GM23338 (cell line): ENCODE measurements around the gene ASIC3. TPM values are rescaled to one million over a fixed set of nuclear protein-coding genes. Genes with fewer than 3 reads are reported as not detected.

ENCODE experiments used
- ATAC-seq: fragments of 200-7000 bp; cut with Tn5 transposase; 3 replicates; pipeline ENCODE4 v1.9.1; 2020
- DNase-seq: peaks from one replicate; pipeline ENCODE4 v3.0.0-alpha.2; 2015; ENCODE audit warnings: low spot score
- H2AFZ ChIP-seq: fragments of 200-600 bp; sonication (generic); 2 replicates; pipeline ENCODE4 v1.8.0; 2016; ENCODE audit warnings: antibody characterized with exemption, mild to moderate bottlenecking, moderate library complexity
- H3F3A ChIP-seq: fragments of 200-600 bp; sonication (generic); replicated peaks from 2 replicates; pipeline ENCODE4 v1.8.0; 2017; ENCODE audit warnings: antibody characterized with exemption, mixed run types, low read depth
- H3K27ac ChIP-seq: fragments of 200-600 bp; sonication (generic); 2 replicates; pipeline ENCODE4 v1.6.1; 2016; ENCODE audit warnings: low read depth
- H3K27me3 ChIP-seq: fragments of 200-600 bp; sonication (generic); 2 replicates; pipeline ENCODE4 v1.8.0; 2016; ENCODE audit warnings: mild to moderate bottlenecking, mixed run types, moderate library complexity; ENCODE audit not compliant: insufficient read depth
- H3K36me3 ChIP-seq: fragments of 200-600 bp; sonication (generic); 2 replicates; pipeline ENCODE4 v1.8.0; 2016; ENCODE audit warnings: mild to moderate bottlenecking; ENCODE audit not compliant: insufficient read depth
- H3K4me1 ChIP-seq: fragments of 200-600 bp; sonication (generic); 2 replicates; pipeline ENCODE4 v1.8.0; 2016; ENCODE audit warnings: mild to moderate bottlenecking, moderate library complexity; ENCODE audit not compliant: insufficient read depth
- H3K4me2 ChIP-seq: fragments of 200-600 bp; sonication (generic); 2 replicates; pipeline ENCODE4 v1.7.1; 2017; ENCODE audit warnings: mixed run types
- H3K4me3 ChIP-seq: fragments of 200-600 bp; sonication (generic); 2 replicates; pipeline ENCODE4 v1.6.1; 2016; ENCODE audit warnings: mixed run types
- H3K79me2 ChIP-seq: fragments of 200-600 bp; sonication (generic); replicated peaks from 2 replicates; pipeline ENCODE4 v1.8.0; 2017; ENCODE audit warnings: mild to moderate bottlenecking; ENCODE audit not compliant: insufficient read depth
- H3K9me2 ChIP-seq: fragments of 200-600 bp; sonication (generic); 2 replicates; pipeline ENCODE4 v1.8.0; 2017; ENCODE audit not compliant: insufficient read depth
- H4K20me1 ChIP-seq: fragments of 200-600 bp; sonication (generic); replicated peaks from 2 replicates; pipeline ENCODE4 v1.8.0; 2017; ENCODE audit warnings: mild to moderate bottlenecking; ENCODE audit not compliant: insufficient read depth
- H3K27ac Mint-ChIP-seq: 2 replicates; pipeline ENCODE4 v1.8.0; 2020; ENCODE audit warnings: inconsistent platforms, mild to moderate bottlenecking, moderate library complexity, mixed read lengths
- H3K27me3 Mint-ChIP-seq: 3 replicates; pipeline ENCODE4 v1.8.0; 2022; ENCODE audit warnings: low read depth, mild to moderate bottlenecking, moderate library complexity, mixed read lengths, inconsistent platforms; ENCODE audit not compliant: insufficient read depth, poor library complexity
- H3K36me3 Mint-ChIP-seq: 3 replicates; pipeline ENCODE4 v1.8.0; 2021; ENCODE audit warnings: low read depth, mild to moderate bottlenecking, inconsistent platforms, moderate library complexity, mixed read lengths
- H3K4me1 Mint-ChIP-seq: 3 replicates; pipeline ENCODE4 v1.8.0; 2020; ENCODE audit warnings: mild to moderate bottlenecking, inconsistent platforms, mixed read lengths
- H3K4me3 Mint-ChIP-seq: 3 replicates; pipeline ENCODE4 v1.8.0; 2021; ENCODE audit warnings: moderate library complexity, mild to moderate bottlenecking, inconsistent platforms, mixed read lengths
- H3K9me3 Mint-ChIP-seq: 3 replicates; pipeline ENCODE4 v1.8.0; 2020; ENCODE audit warnings: moderate library complexity, mild to moderate bottlenecking, inconsistent platforms, mixed read lengths
- CREB1 ChIP-seq: fragments of 250-450 bp; sonication (Bioruptor Pico); IDR thresholded peaks from 2 replicates; pipeline ENCODE4 v1.5.0; 2020; ENCODE audit warnings: low read depth, mild to moderate bottlenecking, moderate library complexity
- CTCF ChIP-seq, 2 experiments: fragments of 200-600 bp in 1 of 2; sonication (generic) in 1 of 2; conservative IDR thresholded peaks; 2 replicates each; pipeline versions ENCODE4 v1.5.1 to v1.6.1; 2016 to 2017; ENCODE audit warnings: antibody characterized with exemption in 2 of 2, low read depth in 2 of 2, mild to moderate bottlenecking in 2 of 2, moderate library complexity in 1 of 2
- EZH2 ChIP-seq: fragments of 200-600 bp; sonication (generic); IDR thresholded peaks from one replicate; pipeline ENCODE4 v1.8.0; 2017; ENCODE audit warnings: antibody characterized with exemption, mild to moderate bottlenecking, low read depth; ENCODE audit not compliant: unreplicated experiment
- EZH2phosphoT487 ChIP-seq: fragments of 200-600 bp; sonication (generic); IDR thresholded peaks from one replicate; pipeline ENCODE4 v1.8.1; 2018; ENCODE audit warnings: antibody characterized with exemption; ENCODE audit not compliant: unreplicated experiment
- JUNB ChIP-seq: IDR thresholded peaks from one replicate; pipeline ENCODE4 v1.6.1; 2016; ENCODE audit warnings: antibody characterized with exemption; ENCODE audit not compliant: unreplicated experiment
- REST ChIP-seq: IDR thresholded peaks from one replicate; pipeline ENCODE4 v1.6.1; 2018; ENCODE audit warnings: antibody characterized with exemption; ENCODE audit not compliant: unreplicated experiment
- STAT1 ChIP-seq: IDR thresholded peaks from one replicate; pipeline ENCODE4 v1.6.1; 2016; ENCODE audit warnings: antibody characterized with exemption; ENCODE audit not compliant: unreplicated experiment
- ZNF114 ChIP-seq: fragments of 250-450 bp; sonication (Bioruptor Pico); IDR thresholded peaks from 2 replicates; pipeline ENCODE4 v1.5.0; 2020; ENCODE audit warnings: mild to moderate bottlenecking, moderate library complexity
- ZNF462 ChIP-seq: fragments of 250-450 bp; sonication (Bioruptor Pico); IDR thresholded peaks from 2 replicates; pipeline ENCODE4 v1.5.0; 2020; ENCODE audit warnings: mild to moderate bottlenecking, moderate library complexity
- polyA plus RNA-seq: library from polyadenylated mRNA; unstranded; fragments of >200 nt; fragmentation: Nextera tagmentation; extraction: Ambion mirVana; gene quantifications from 2 replicates; pipeline ENCODE4 v1.2.1, GENCODE V29; 2016
- total RNA-seq: library from RNA; depleted of rRNA; stranded (reverse); fragments of >200 nt; shearing (Covaris generic); gene quantifications from 2 replicates; pipeline ENCODE4 v1.2.3, GENCODE V29; 2014
- TF ChIP-seq, protein P1 (sequence below): IDR thresholded peaks from 2 replicates; pipeline ENCODE4 v1.6.1; 2016; ENCODE audit warnings: antibody characterized with exemption

ASIC3 gene
- total and polyA plus RNA-seq, 2 experiments from 2014 or later: 0.87 to 0.90 TPM

DNA sequence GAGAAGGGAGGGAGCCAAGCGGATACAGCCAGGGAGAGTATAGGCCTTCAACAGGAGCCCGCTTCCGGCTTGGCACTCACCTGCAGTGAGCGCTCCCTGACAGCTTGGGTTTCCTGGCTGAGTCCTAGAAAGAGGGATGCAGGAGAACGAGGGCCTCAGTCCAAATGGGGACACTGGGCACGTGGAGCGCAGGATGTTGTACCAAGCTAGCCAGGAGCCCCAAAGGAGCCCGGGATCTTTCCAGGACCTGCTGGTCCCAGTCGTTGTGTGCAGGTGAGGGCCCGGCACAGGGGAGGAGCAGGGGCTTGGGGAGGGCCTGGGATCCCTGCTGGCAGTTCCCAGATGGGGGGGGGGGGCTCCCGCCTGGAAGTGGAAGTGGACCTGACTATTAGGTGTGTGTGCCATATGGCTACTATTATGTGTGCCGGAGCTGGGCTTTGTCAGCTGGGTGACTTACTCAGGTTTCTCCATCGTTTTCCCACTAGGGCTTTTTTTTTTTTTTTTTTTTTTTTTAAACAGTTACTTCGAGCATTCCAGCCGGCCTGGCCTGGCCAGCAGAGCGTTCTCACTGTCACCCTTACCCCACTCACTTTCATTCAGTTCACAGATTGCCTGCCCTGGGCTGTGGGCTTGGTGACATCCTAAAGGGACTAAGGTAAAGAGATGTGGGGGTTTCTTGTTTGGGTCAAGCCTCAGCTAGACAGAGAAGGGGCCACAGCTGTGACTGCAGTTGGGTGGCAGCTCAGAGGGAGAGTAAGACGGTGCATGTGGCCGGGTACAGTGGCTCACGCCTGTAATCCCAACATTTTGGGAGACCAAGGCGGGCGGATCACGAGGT, 41.8 kb downstream of the ASIC3 start:
- Mint-ChIP-seq H3K36me3 (peaks cover 15% of the 10 kb centered on the region), H3K27ac (no peak overlapping the region), H3K4me1 (peaks cover 44% of the 10 kb centered on the region), H3K9me3 (no peaks in the 10 kb centered on the region), H3K27me3 (peaks cover 40% of the 10 kb centered on the region), H3K4me3 (peak overlapping the region; percentile 76; the same call in 1 of the 3 replicates)
- H3K9me2 ChIP-seq: no peaks in the 10 kb centered on the region
- no peak for DNase-seq
- peaks cover 72% of the 10 kb centered on the region for H4K20me1 ChIP-seq
- peaks cover 24% of the 10 kb centered on the region for H3K4me1 ChIP-seq
- H3K4me2 ChIP-seq: peak overlapping the region; percentile 98
- H3F3A ChIP-seq: peaks cover 18% of the 10 kb centered on the region
- no peak for ATAC-seq
- TF ChIP-seq STAT1: no peak
- TF ChIP-seq JUNB: no peak
- TF ChIP-seq, protein P1, sequence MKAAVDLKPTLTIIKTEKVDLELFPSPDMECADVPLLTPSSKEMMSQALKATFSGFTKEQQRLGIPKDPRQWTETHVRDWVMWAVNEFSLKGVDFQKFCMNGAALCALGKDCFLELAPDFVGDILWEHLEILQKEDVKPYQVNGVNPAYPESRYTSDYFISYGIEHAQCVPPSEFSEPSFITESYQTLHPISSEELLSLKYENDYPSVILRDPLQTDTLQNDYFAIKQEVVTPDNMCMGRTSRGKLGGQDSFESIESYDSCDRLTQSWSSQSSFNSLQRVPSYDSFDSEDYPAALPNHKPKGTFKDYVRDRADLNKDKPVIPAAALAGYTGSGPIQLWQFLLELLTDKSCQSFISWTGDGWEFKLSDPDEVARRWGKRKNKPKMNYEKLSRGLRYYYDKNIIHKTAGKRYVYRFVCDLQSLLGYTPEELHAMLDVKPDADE: no peak
- no peak for TF ChIP-seq ZNF114 (CRISPR knock-in tag)
- TF ChIP-seq ZNF462 (CRISPR knock-in tag): no peak
- no peak for TF ChIP-seq EZH2
- no peak for TF ChIP-seq CTCF (conservative IDR thresholded peaks at IDR 0.05; ENCODE audit: low read depth in 2 of 2)
- no peak for TF ChIP-seq EZH2phosphoT487
- TF ChIP-seq REST: no peak
- TF ChIP-seq CREB1 (CRISPR knock-in tag): no peak
- peaks cover 78% of the 10 kb centered on the region for H3K79me2 ChIP-seq
- no peaks in the 10 kb centered on the region for H3K36me3 ChIP-seq
- H3K27ac ChIP-seq: no peak overlapping the region
- no peak overlapping the region for H2AFZ ChIP-seq
- 0 out of 2 replicates have a peak overlapping the region, but pooled peaks have one; percentile 88 for H3K4me3 ChIP-seq
- H3K27me3 ChIP-seq: peaks cover 37% of the 10 kb centered on the region
